ENCODE results near the gene HOXC4. TPM values are rescaled to one million over a fixed set of nuclear protein-coding genes. Genes with fewer than 3 reads are reported as not detected.

Gene HOXC4
- total RNA-seq, 1 donor from 2014 or later: 0.47 TPM

GRCh38 chr12:54045401-54045800 lies 8.2 kb upstream of the HOXC4 start:
- H3K4me3 ChIP-seq: no peak overlapping the region
- intact Hi-C loops (cut with DNase I): no loop called here
- no peak for TF ChIP-seq CTCF (IDR thresholded peaks at IDR 0.05)
- peaks cover 8% of the 10 kb centered on the region for H3K4me1 ChIP-seq
- no peak overlapping the region for H3K27ac ChIP-seq
- no peak for DNase-seq
- H3K36me3 ChIP-seq: no peaks in the 10 kb centered on the region
- H3K27me3 ChIP-seq (ENCODE audit: low read depth): peaks cover 91% of the 10 kb centered on the region
- no peak for ATAC-seq
- no peaks in the 10 kb centered on the region for H3K9me3 ChIP-seq

- intact Hi-C loops (cut with DNase I): no loop called here
- TF ChIP-seq CTCF (IDR thresholded peaks at IDR 0.05): no peak
- DNase-seq: no peak
- H3K4me1 ChIP-seq: peaks cover 8% of the 10 kb centered on the region
- no peak for ATAC-seq
- H3K9me3 ChIP-seq: no peaks in the 10 kb centered on the region
- H3K4me3 ChIP-seq: no peak overlapping the region
- H3K27me3 ChIP-seq (ENCODE audit: low read depth): peaks cover 91% of the 10 kb centered on the region
- H3K27ac ChIP-seq: no peak overlapping the region
- no peaks in the 10 kb centered on the region for H3K36me3 ChIP-seq
Measured at GRCh38 chr12:54045868-54046521, 7.6 kb upstream of the HOXC4 start.

GRCh38 chr12:54046809-54047159 lies 6.9 kb upstream of the HOXC4 start:
- H3K4me1 ChIP-seq: peaks cover 8% of the 10 kb centered on the region
- H3K27me3 ChIP-seq (ENCODE audit: low read depth): peaks cover 91% of the 10 kb centered on the region
- TF ChIP-seq CTCF (IDR thresholded peaks at IDR 0.05): no peak
- intact Hi-C loops (cut with DNase I): no loop called here
- no peaks in the 10 kb centered on the region for H3K36me3 ChIP-seq
- ATAC-seq: no peak
- no peak overlapping the region for H3K4me3 ChIP-seq
- H3K9me3 ChIP-seq: no peaks in the 10 kb centered on the region
- H3K27ac ChIP-seq: no peak overlapping the region
- DNase-seq: no peak

- H3K9me3 ChIP-seq: no peaks in the 10 kb centered on the region
- H3K27ac ChIP-seq: no peak overlapping the region
- ATAC-seq (no peak), DNase-seq (no peak)
- intact Hi-C loops (cut with DNase I): no loop called here
- H3K4me3 ChIP-seq: no peak overlapping the region
- peaks cover 8% of the 10 kb centered on the region for H3K4me1 ChIP-seq
- TF ChIP-seq CTCF (IDR thresholded peaks at IDR 0.05): no peak
- no peaks in the 10 kb centered on the region for H3K36me3 ChIP-seq
- H3K27me3 ChIP-seq (ENCODE audit: low read depth): peaks cover 91% of the 10 kb centered on the region
Measured at GRCh38 chr12:54047160-54047963, 6.3 kb upstream of the HOXC4 start.

- no peak for ATAC-seq
- H3K36me3 ChIP-seq: no peaks in the 10 kb centered on the region
- peaks cover 8% of the 10 kb centered on the region for H3K4me1 ChIP-seq
- H3K27ac ChIP-seq: no peak overlapping the region
- intact Hi-C loops (cut with DNase I): no loop called here
- TF ChIP-seq CTCF (IDR thresholded peaks at IDR 0.05): no peak
- no peak overlapping the region for H3K4me3 ChIP-seq
- DNase-seq: no peak
- H3K9me3 ChIP-seq: no peaks in the 10 kb centered on the region
- peaks cover 91% of the 10 kb centered on the region for H3K27me3 ChIP-seq (ENCODE audit: low read depth)
Measured at GRCh38 chr12:54047964-54048303, 5.7 kb upstream of the HOXC4 start.
